Activated naive CD8-positive, alpha-beta T cell treated with anti-CD3 and anti-CD28 coated beads, Interleukin-2, amount 50 U/mL, for 16 hours (primary cell): Measurements from ENCODE around the gene CACYBP.
"Not testable (repeated sequence)": the region's sequence is repeated elsewhere in the genome, so short reads cannot be mapped to it uniquely, and the experiment has no call there.

Source experiments
- DNase-seq: peaks from one replicate; pipeline ENCODE4 v3.0.0-alpha.2; 2020; ENCODE audit warnings: low read depth, low spot score

CACYBP gene

DNA sequence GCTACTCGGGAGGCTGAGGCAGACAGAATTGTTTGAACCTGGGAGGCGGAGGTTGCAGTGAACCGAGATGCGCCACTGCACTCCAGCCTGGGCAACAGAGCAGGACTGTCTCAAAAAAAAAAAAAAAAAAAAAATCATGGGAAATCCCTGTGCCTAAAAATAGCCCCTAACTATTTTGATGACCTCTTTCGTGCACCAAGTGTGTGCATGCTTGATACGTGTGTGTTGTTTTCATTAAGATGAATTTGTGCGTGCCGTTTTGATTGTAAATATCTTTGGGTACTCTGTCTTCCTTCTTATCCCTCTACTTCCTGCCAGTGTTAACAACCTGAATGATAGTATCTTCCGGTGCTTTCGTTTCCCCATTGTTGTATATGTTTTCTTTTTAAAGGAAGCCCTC lies 9.8 kb downstream of the CACYBP start:
- no peak for DNase-seq

GRCh38 chr1:175013445-175013844 lies 13.7 kb downstream of the CACYBP start:
- no peak for DNase-seq

DNA sequence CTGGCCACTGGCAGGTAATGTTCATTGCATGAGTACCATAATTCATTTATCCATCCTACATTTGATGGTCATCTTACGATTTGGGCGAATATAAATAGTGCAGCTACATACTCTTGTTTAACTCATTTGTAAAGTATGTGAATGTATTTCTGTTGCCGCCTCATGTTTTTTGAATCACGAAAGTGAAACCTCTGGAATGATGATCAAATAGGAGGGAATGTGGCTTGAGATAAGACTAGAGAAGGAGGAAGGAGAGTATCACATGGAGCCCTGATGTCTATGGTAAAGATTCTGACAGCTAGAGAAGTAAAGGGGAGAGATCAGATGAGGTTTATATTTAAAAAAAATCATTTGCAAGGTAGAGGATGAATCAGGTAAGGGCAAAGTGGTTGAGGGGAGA lies 15.5 kb downstream of the CACYBP start:
- DNase-seq: no peak

DNA sequence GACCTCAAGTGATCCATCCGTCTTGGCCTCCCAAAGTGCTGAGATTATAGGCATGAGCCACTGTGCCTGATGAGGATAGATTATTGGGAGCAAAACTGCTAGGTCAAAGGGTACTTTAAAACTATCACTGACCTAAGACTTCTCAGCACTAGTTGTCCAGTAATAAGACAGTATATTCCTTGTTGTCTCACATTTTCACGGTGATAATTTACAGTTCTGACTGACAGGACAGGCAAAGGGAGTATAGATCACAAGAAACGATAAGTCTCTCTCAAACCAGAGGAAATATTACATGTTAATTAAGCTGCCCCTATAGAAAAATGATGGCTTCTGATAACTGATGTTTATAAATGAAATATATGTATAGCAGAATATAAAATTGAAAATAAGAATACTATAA lies 19.8 kb downstream of the CACYBP start:
- no peak for DNase-seq

GRCh38 chr1:175023043-175023921 lies 23.5 kb downstream of the CACYBP start, which contains the start of gene MRPS14:
TSS of gene MRPS14 (minus strand) at chr1:175023425. CDS start at chr1:175023408, 17 bp downstream.
- DNase-seq: peak; percentile 98

GRCh38 chr1:175023922-175024242 lies 24.1 kb downstream of the CACYBP start:
- not testable (repeated sequence) for DNase-seq

DNA sequence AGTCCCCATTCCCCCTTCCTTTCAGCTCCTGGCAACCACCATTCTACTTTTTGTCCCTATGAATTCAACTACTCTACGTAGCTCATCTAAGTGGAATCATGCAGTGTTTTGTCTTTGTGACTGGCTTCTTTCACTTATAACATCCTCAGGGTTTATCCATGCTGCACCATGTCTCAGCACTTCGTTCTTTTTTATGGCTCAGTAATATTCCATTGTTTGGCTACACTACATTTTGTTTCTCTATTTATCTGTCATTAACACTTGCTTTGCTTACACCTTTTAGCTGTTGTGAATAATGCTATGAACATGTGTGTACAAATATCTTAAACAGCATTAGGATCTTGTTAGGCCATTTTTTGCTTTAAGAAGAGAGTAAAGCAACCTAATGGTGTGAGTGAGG lies 25.0 kb downstream of the CACYBP start:
- no peak for DNase-seq

GRCh38 chr1:175033953-175034352 lies 34.2 kb downstream of the CACYBP start:
- no peak for DNase-seq

DNA sequence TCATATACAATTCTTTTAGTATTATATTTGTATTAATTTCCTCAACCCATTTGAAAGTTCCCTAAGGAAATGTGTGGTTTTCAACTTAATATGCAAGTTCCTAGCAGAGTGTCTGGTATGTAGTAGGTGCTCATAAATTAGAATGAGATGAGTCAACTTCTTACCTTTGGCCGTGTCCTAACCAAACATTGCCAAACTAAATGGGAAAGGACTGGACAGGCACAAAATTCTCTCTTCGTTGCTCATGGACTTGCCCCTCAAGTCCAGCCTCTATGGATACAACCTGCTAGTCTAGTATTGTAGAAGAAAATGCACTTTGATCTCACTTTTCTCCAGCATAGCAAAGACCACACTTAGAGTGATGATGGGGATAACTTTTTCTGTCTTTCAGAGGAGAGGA lies 35.0 kb downstream of the CACYBP start:
- DNase-seq: no peak

GRCh38 chr1:175035865-175036264 lies 36.1 kb downstream of the CACYBP start:
- DNase-seq: no peak

GRCh38 chr1:175036476-175036875 lies 36.7 kb downstream of the CACYBP start:
- no peak for DNase-seq

- DNase-seq: no peak
These were observed 37.7 kb downstream of the CACYBP start for GRCh38 chr1:175037416-175037815.

DNA sequence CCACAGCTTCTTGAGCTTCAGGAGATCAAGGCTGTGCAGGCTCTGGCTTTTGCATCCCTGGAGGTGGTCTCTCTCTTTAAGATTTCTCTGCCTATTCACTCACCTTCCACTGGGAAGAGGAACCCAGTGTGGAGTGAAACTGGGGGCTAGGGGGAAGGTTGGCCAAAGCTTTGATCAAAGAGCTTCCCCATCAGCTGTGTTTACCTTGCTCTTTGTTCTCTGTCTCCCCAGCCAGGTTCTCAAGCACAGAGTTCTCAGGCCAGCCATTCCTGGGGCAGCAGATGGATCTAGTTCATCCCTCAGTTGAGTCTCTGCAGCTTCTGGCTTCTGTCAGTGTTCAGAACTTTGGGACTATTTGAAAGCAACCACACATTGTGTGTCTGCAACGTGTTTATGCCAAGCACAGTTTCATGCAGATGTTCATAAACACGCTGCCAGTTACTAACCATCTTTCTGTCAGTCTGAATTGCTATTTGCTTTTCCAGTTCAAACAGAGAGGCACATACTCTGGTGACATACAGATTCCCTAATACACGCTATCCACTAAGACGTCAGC lies 40.7 kb downstream of the CACYBP start:
- no peak for DNase-seq

DNA sequence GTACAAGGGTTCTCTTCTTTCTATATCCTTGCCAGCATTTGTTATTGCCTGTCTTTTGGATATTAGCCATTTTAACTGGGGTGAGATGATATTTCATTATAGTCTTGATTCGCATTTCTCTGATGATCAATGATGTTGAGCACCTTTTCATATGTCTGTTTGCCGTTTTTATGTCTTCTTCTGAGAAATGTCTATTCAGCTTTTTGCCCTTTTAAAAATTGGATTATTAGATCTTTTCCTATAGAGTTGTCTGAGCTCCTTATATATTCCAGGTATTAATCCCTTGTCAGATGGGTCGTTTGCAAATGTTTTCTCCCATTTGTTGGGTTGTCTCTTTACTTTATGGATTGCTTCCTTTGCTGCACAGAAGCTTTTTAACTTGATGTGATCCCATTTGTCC lies 42.9 kb downstream of the CACYBP start:
- no peak for DNase-seq

DNA sequence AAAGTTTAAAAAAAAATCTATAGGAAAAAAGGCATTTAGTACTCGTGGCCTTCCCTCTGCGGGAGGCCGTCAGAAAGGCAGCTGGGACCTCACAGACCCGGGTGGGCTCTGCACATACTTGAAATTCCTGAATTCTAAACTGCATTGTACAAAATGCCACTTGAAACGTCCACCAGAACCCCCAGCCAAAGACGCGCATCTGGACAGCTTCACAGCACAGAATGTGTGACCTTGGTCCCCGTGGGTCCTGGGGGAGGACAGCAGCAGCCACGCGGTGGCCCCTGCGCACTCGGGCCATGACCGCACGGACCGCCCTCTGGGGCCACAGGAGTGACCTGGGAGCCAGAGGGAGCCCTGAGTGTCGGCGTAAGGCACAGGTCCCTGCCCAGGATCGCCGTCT lies 44.1 kb downstream of the CACYBP start:
- no peak for DNase-seq

- DNase-seq: not testable (repeated sequence)
These were observed 44.8 kb downstream of the CACYBP start for GRCh38 chr1:175044591-175044990.

GRCh38 chr1:175045097-175045496 lies 45.4 kb downstream of the CACYBP start:
- no peak for DNase-seq

DNA sequence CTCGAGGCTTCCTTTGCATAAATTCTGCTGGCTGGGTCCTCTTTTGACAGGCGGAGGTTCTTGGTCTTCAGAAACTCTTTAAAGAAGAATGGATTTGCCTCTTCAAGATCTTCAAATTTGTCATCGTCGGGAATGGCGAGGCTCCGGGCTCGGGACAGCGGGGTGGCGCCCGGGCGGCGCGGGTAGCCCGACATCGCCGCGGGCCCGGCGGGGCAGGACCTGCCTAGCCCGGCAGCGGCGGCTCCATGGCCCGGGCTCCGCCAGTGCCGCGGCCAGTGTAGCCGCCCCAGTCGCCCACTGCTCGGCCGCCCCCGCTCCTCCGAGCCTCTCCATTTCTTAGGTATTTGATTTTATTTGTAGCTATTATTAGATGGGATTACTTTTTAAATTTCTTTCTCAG lies 45.8 kb downstream of the CACYBP start:
- no peak for DNase-seq

- no peak for DNase-seq
These were observed 51.2 kb downstream of the CACYBP start for GRCh38 chr1:175050992-175051391.

GRCh38 chr1:175054736-175055135 lies 55.0 kb downstream of the CACYBP start:
- no peak for DNase-seq
